Ascending aorta (tissue), 2 donors: ENCODE data around the gene KCNE3. TPM values are rescaled to one million over a fixed set of nuclear protein-coding genes. Genes with fewer than 3 reads are reported as not detected.

Experiments used
- DNase-seq, 2 donors: peaks; one replicate each; pipeline ENCODE4 v3.0.0-alpha.2; 2019; ENCODE audit warnings: low spot score in 2 of 2
- H3K27ac ChIP-seq, 2 donors: fragments of 200-600 bp; sonication (generic); one replicate each; pipeline ENCODE4 v1.5.1; 2016 to 2017; ENCODE audit warnings: mild to moderate bottlenecking in 1 of 2
- H3K27me3 ChIP-seq: fragments of 200-600 bp; sonication (generic); one replicate; pipeline ENCODE4 v1.5.1; 2017
- H3K36me3 ChIP-seq, 2 donors: fragments of 200-600 bp; sonication (generic); one replicate each; pipeline ENCODE4 v1.5.1; 2016
- H3K4me1 ChIP-seq, 2 donors: fragments of 200-600 bp; sonication (generic); one replicate each; pipeline ENCODE4 v1.5.1; 2016 to 2017; ENCODE audit warnings: mild to moderate bottlenecking in 1 of 2
- H3K4me3 ChIP-seq, 2 donors: fragments of 200-600 bp; sonication (generic); one replicate each; pipeline ENCODE4 v1.5.1; 2016 to 2017; ENCODE audit warnings: mild to moderate bottlenecking in 1 of 2
- H3K9me3 ChIP-seq, 2 donors: fragments of 200-600 bp; sonication (generic); one replicate each; pipeline ENCODE4 v1.5.1; 2016
- intact Hi-C: fragments of 100-400 bp; cut with DNase I; formaldehyde crosslinking; loops from one replicate; pipeline ENCODE4 v1.15.1; 2023
- total RNA-seq: library from RNA; depleted of rRNA; stranded (reverse); fragments of >200 nt; gene quantifications from one replicate; pipeline ENCODE4 v1.1.0, GENCODE V29; 2016
- TF ChIP-seq, protein P1 (sequence below), 3 experiments: fragments of 200-600 bp in 2 of 3; fragments of 450-650 bp in 1 of 3; sonication (generic) in 2 of 3; IDR thresholded peaks; one replicate each; pipeline ENCODE4 v1.5.1; 2016 to 2019; ENCODE audit warnings: antibody characterized with exemption in 3 of 3, mild to moderate bottlenecking in 1 of 3, moderate library complexity in 1 of 3

The KCNE3 gene
- total RNA-seq, 1 donor from 2014 or later, result not detected

DNA sequence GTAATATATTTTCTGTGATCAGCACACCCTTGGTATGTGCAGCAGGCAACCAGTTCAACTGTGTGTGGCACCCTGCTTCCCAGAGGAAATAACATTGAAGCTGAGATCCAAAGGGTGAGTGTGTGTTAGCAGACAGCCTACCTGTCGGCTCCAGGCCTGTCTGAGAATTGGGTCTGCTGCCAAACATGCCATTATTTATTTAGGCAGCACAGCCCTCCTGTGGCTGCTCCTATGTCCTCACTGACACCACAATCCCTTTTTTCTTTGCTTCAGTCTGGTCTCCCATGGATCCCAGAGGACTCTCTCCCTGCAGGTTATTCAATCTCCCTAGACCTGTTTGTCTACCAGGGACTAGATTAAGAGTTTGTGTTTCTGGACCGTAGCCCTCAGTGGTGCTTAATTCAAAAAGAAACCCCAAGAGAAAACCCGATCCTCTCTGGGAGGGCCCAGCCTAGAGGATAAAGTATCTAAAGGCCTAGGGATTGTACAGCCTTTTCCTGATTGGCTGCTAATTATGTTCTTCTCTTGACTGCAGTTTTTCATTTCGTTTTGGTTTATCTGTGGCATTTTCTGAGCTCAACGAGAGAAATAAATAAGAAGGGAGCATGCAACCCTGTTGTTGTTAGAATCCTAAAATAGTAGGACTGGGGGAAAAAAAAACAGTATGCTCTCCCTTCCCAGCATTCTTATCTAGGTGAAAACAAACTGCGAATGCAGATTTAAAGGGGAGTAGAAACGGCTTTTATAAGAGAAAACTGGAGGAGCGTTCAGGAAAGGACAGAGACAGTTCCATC is 24.1 kb downstream of the KCNE3 start:
- intact Hi-C loops, result no loop called here
- H3K27me3 ChIP-seq, result no peaks in the 10 kb centered on the region
- peak overlapping the region; percentile 27 to 66 for H3K27ac ChIP-seq
- DNase-seq, result no peak
- H3K36me3 ChIP-seq, result no peaks in the 10 kb centered on the region
- TF ChIP-seq, protein P1, sequence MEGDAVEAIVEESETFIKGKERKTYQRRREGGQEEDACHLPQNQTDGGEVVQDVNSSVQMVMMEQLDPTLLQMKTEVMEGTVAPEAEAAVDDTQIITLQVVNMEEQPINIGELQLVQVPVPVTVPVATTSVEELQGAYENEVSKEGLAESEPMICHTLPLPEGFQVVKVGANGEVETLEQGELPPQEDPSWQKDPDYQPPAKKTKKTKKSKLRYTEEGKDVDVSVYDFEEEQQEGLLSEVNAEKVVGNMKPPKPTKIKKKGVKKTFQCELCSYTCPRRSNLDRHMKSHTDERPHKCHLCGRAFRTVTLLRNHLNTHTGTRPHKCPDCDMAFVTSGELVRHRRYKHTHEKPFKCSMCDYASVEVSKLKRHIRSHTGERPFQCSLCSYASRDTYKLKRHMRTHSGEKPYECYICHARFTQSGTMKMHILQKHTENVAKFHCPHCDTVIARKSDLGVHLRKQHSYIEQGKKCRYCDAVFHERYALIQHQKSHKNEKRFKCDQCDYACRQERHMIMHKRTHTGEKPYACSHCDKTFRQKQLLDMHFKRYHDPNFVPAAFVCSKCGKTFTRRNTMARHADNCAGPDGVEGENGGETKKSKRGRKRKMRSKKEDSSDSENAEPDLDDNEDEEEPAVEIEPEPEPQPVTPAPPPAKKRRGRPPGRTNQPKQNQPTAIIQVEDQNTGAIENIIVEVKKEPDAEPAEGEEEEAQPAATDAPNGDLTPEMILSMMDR (IDR thresholded peaks at IDR 0.05), result no peak
- H3K4me3 ChIP-seq, result peak overlapping the region in 1 of 2 donors; percentile 35
- H3K4me1 ChIP-seq, result peaks cover 8% of the 10 kb centered on the region in 2 donors
- H3K9me3 ChIP-seq, result no peaks in the 10 kb centered on the region

DNA sequence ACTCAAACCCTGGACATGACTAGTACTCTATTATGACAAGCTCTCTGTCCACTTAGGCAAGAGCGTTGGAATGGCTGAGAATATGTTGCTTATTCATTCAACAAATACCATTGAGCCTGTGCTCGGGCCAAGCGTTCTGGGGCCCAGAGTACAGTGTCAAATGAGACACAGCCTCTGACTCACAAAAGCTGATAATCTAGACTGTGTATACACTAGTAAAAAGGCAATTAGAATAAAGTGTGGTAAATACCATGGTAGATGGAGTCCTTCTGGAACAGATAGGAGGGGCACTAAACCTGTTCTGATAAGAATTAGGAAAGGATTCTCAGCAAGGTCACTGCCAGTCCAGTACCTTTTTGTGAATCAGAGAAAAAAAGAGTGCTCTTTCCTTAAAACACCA is 24.7 kb downstream of the KCNE3 start:
- Histone ChIP-seq H3K4me3 (no peak overlapping the region), H3K36me3 (no peaks in the 10 kb centered on the region), H3K4me1 (peaks cover 8% of the 10 kb centered on the region in 2 donors), H3K9me3 (no peaks in the 10 kb centered on the region), H3K27me3 (no peaks in the 10 kb centered on the region), H3K27ac (peak overlapping the region; percentile 27 to 66)
- intact Hi-C loops, result no loop called here
- TF ChIP-seq, protein P1 (IDR thresholded peaks at IDR 0.05), result no peak
- no peak for DNase-seq

DNA sequence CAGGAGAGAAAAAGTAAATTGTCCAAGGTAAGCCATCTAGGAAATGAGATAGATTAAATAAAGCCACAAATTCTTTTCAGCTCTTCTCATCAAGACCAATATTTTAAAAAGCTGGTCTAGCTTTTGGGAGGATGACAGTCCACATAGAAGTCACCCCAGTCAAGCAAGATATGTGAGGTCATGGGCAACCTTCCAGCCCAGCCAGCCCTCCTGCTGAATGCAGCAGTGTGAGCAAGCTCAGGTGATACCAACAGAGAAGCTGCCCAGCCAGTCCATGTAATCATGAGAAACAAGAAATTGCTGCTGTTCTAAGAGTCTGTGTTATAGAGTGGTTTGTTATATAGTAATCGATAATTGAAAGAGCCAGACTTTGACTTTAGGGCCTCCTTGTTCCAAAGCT is 28.7 kb downstream of the KCNE3 start:
- Histone ChIP-seq H3K27ac (no peak overlapping the region), H3K9me3 (no peaks in the 10 kb centered on the region), H3K4me3 (no peak overlapping the region), H3K27me3 (no peaks in the 10 kb centered on the region), H3K4me1 (peaks cover 5 to 7% of the 10 kb centered on the region in 2 donors), H3K36me3 (no peaks in the 10 kb centered on the region)
- intact Hi-C loops, result no loop called here
- TF ChIP-seq, protein P1 (IDR thresholded peaks at IDR 0.05), result no peak
- DNase-seq, result no peak

DNA sequence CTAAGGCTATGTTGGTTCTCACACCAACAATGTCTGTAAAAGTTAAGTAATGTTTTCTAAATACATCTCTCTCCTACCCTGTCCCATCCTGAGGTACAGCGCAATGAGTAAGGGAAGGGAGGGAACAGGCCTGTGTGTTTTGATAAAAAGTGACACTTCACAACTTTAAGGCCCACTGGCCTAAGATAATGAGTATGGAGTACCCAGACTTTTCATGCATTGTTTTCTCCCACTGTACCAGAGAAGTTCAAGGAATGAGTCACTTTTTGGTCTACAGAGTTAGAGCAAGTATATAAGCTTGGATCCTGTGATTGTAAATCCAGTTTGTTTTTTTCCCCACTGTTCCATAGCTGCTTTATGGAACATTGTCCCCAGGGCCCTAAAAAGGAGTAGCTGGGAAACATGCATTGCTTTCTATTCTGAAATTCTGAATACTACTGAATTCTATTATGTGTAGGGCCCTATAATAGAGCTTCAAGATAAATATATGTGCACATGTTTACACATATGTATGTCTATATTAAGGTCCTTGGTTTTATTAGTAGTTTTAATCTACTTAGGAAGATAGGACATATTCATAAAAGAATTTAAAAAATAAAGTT is 29.8 kb downstream of the KCNE3 start:
- H3K4me1 ChIP-seq, result no peaks in the 10 kb centered on the region
- H3K9me3 ChIP-seq, result no peaks in the 10 kb centered on the region
- no peaks in the 10 kb centered on the region for H3K27me3 ChIP-seq
- intact Hi-C loops, result no loop called here
- no peak overlapping the region for H3K4me3 ChIP-seq
- DNase-seq, result no peak
- TF ChIP-seq, protein P1 (IDR thresholded peaks at IDR 0.05), result no peak
- H3K27ac ChIP-seq, result no peak overlapping the region
- no peaks in the 10 kb centered on the region for H3K36me3 ChIP-seq

DNA sequence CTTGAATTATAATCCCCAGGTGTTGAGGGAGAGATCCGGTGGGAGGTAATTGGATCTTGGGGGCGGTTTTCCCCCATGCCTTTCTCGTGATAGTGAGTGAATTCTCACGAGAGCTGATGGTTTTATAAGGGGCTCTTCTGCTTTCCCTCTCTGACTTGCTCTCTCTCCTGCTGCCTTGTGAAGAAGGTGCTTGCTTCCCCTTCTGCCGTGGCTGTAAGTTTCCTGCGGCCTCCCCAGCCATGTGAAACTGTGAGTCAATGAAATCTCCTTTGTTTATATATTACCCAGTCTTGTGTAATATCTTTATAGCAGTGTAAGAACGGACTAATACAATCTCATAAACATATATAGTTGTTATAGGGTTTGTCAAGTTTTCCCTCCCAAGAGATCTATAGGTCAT is 32.8 kb downstream of the KCNE3 start:
- Histone ChIP-seq H3K27ac (no peak overlapping the region), H3K9me3 (no peaks in the 10 kb centered on the region), H3K4me3 (no peak overlapping the region), H3K4me1 (no peaks in the 10 kb centered on the region), H3K27me3 (no peaks in the 10 kb centered on the region), H3K36me3 (no peaks in the 10 kb centered on the region)
- intact Hi-C loops, result no loop called here
- TF ChIP-seq, protein P1 (IDR thresholded peaks at IDR 0.05), result no peak
- no peak for DNase-seq
